G401 (cell line): Measurements from ENCODE around the gene RSRP1. TPM values are rescaled to one million over a fixed set of nuclear protein-coding genes. Genes with fewer than 3 reads are reported as not detected.

Experiments used
- DNase-seq: peaks from one replicate; pipeline ENCODE4 v3.0.0-alpha.2; 2015; ENCODE audit warnings: low spot score
- in situ Hi-C: cut with HindIII; loops from 2 replicates; pipeline ENCODE4 v1.10.0; 2016; ENCODE audit warnings: low sequenced_read_pairs, mixed read lengths
- total RNA-seq: library from RNA; depleted of rRNA; stranded (reverse); fragments of >200 nt; shearing (Covaris generic); gene quantifications from 2 replicates; pipeline ENCODE4 v1.2.3, GENCODE V29; 2014; rRNA removed

RSRP1 gene
- total RNA-seq, 1 experiment from 2014 or later, result 42.8 TPM

GRCh38 chr1:25197982-25198662, 49.1 kb downstream of the RSRP1 start:
- in situ Hi-C loops, result no loop called here
- no peak for DNase-seq

DNA sequence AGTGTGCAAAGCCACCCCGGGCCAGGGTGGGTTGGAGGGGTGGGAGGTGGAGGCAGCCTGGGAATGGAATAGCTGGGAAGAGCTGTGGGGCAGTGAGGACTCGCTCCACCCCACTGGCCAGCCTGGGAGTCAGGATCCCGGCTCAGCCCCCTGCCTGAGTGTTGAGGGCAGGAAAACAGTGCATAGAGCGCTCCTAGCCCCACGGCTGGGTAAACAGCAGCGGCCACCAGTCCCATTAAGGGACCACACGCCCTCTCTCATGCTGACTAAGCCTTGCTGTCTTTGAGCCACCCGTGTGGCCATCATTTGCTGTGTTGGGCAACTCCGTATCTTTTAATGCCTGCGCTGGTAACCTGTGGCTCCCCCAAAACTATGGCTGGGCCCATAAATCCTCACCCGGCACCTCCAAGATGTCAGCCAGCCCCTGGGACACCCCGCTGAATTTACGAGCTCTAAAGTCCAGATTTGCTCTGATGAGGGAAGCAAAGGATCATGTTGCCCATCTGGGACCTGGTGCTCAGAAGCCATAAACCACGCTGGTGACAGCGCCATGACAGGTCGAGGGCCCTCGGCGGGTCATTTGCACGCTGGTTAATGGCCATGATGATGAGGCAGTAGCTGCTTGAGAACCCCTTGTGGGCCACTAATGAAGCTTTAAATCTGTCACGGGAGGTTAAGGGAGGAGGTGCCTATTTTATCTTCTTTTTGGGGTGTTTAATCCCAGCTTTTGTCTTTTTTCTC, 49.8 kb downstream of the RSRP1 start:
- in situ Hi-C loops, result no loop called here
- no peak for DNase-seq

GRCh38 chr1:25196830-25197229, 50.4 kb downstream of the RSRP1 start:
- in situ Hi-C loops, result no loop called here
- no peak for DNase-seq

GRCh38 chr1:25195835-25196234, 51.4 kb downstream of the RSRP1 start:
- in situ Hi-C loops, result no loop called here
- no peak for DNase-seq

DNA sequence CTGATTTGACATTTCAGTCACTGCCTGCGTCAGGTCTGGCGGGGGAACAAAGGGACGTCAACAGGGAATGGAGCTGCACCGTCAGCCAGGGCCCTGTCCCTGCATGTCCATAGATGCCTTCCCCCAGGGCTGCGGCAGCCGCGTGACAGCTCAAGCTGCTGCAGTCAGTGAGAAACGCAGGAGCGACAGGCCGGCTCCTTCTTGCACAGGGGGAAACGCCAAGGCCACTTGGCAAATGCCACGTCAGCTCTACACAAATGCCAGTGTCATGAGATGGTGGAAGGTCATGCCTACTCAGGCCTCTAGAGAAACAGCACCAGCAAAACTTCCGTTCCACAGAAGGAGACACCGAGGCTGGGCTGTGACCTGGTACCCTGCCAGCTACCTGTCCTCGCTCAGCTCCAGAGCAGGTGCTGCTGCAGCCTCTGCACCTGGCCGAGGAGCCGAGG, 52.7 kb downstream of the RSRP1 start:
- in situ Hi-C loops, result no loop called here
- no peak for DNase-seq

- DNase-seq, result no peak
- in situ Hi-C loops, result no loop called here
Observed at GRCh38 chr1:25194054-25194453, 53.2 kb downstream of the RSRP1 start.

- no peak for DNase-seq
- in situ Hi-C loops, result no loop called here
Observed at GRCh38 chr1:25193229-25193628, 54.0 kb downstream of the RSRP1 start.

Other genes with a start within 250 kb of the RSRP1 start
- 52.2 and 65.8 TPM in 2 replicates for gene SYF2, start 15.0 kb downstream of the RSRP1 start, total RNA-seq
- gene RHD, start 25.1 kb upstream of the RSRP1 start, total RNA-seq, result not detected in 2 replicates
- gene TMEM50A, start 90.9 kb upstream of the RSRP1 start, total RNA-seq, result 57.8 and 68.8 TPM in 2 replicates
- 0.17 and 1.6 TPM in 2 replicates for gene RHCE, start 173.4 kb upstream of the RSRP1 start, total RNA-seq
- gene MACO1, start 183.4 kb upstream of the RSRP1 start, total RNA-seq, result 79.2 and 84.0 TPM in 2 replicates